GM18909 (cell line): ENCODE data around the gene PROM1.

Source experiments
- ATAC-seq: cut with Tn5 transposase; IDR thresholded peaks from one replicate; pipeline ENCODE4 v1.9.1; 2021; ENCODE audit warnings: mild to moderate bottlenecking; ENCODE audit not compliant: unreplicated experiment, poor library complexity

Gene PROM1

DNA sequence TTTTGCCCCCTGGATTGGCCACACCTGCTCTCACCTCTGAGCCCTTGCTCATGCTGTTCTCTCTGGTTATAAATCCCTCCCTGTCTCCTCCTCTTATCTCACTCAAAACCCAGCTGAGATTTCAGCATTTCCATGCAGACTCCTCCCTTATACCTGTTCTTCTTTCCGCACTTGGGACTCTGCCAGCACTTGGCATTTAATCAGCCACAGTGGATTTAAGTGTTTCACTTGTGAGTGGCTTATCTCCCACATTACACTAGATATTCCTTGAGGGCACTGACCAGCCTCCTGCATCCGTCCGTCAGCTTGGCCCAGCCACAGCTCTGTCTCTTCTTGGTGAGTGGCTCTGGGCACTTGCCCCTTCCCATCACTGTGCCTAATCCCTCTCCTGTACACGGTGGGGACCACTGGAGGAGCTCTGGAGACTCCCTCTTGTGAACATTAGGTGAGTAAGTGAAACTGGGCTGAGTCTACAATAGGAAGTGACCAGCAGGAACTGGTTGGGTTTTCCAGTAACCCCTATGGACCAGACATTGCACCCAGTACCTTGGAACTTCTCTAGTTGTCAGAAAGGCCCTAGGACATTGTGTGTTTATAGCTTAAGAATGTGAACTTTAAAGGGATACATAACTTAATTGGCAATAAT, 165.2 kb downstream of the PROM1 start:
- no peak for ATAC-seq
